ENCODE data around the gene CUX1. TPM values are rescaled to one million over a fixed set of nuclear protein-coding genes. Genes with fewer than 3 reads are reported as not detected.

Gene CUX1
- total RNA-seq, 1 experiment from 2014 or later = 47.6 TPM

- Mint-ChIP-seq H3K36me3 (ENCODE audit: insufficient read depth, unreplicated experiment) (no peaks in the 10 kb centered on the region), H3K27me3 (ENCODE audit: insufficient read depth, unreplicated experiment) (no peaks in the 10 kb centered on the region), H3K9me3 (ENCODE audit: unreplicated experiment) (no peaks in the 10 kb centered on the region), H3K4me3 (ENCODE audit: unreplicated experiment) (no peak overlapping the region), H3K27ac (ENCODE audit: low read depth, unreplicated experiment) (no peak overlapping the region), H3K4me1 (ENCODE audit: insufficient read depth, unreplicated experiment) (no peaks in the 10 kb centered on the region)
- TF ChIP-seq, protein P1, sequence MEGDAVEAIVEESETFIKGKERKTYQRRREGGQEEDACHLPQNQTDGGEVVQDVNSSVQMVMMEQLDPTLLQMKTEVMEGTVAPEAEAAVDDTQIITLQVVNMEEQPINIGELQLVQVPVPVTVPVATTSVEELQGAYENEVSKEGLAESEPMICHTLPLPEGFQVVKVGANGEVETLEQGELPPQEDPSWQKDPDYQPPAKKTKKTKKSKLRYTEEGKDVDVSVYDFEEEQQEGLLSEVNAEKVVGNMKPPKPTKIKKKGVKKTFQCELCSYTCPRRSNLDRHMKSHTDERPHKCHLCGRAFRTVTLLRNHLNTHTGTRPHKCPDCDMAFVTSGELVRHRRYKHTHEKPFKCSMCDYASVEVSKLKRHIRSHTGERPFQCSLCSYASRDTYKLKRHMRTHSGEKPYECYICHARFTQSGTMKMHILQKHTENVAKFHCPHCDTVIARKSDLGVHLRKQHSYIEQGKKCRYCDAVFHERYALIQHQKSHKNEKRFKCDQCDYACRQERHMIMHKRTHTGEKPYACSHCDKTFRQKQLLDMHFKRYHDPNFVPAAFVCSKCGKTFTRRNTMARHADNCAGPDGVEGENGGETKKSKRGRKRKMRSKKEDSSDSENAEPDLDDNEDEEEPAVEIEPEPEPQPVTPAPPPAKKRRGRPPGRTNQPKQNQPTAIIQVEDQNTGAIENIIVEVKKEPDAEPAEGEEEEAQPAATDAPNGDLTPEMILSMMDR (IDR thresholded peaks at IDR 0.05; ENCODE audit: unreplicated experiment) = no peak
- DNase-seq (ENCODE audit: unreplicated experiment) = no peak
- intact Hi-C loops (cut with micrococcal nuclease) = no loop called here
- POLR2A ChIA-PET = no interaction called here
- no TSS peak for BruUV-seq (replicated peaks)
- CTCF ChIA-PET = no interaction called here
Observed at GRCh38 chr7:101972627-101973026, 155.2 kb downstream of the CUX1 start.

GRCh38 chr7:101973130-101973529, 155.7 kb downstream of the CUX1 start:
- intact Hi-C loops (cut with micrococcal nuclease) = no loop called here
- ChIA-PET CTCF (no interaction called here), POLR2A (no interaction called here)
- no peak overlapping the region for H3K4me3 Mint-ChIP-seq (ENCODE audit: unreplicated experiment)
- H3K4me1 Mint-ChIP-seq (ENCODE audit: insufficient read depth, unreplicated experiment) = no peaks in the 10 kb centered on the region
- H3K27me3 Mint-ChIP-seq (ENCODE audit: insufficient read depth, unreplicated experiment) = no peaks in the 10 kb centered on the region
- TF ChIP-seq, protein P1 (IDR thresholded peaks at IDR 0.05; ENCODE audit: unreplicated experiment) = no peak
- H3K27ac Mint-ChIP-seq (ENCODE audit: low read depth, unreplicated experiment) = no peak overlapping the region
- H3K9me3 Mint-ChIP-seq (ENCODE audit: unreplicated experiment) = no peaks in the 10 kb centered on the region
- no TSS peak for BruUV-seq (replicated peaks)
- no peak for DNase-seq (ENCODE audit: unreplicated experiment)
- no peaks in the 10 kb centered on the region for H3K36me3 Mint-ChIP-seq (ENCODE audit: insufficient read depth, unreplicated experiment)

GRCh38 chr7:101974393-101974792, 157.0 kb downstream of the CUX1 start:
- intact Hi-C loops (cut with micrococcal nuclease) = no loop called here
- ChIA-PET POLR2A (no interaction called here), CTCF (no interaction called here)
- H3K4me3 Mint-ChIP-seq (ENCODE audit: unreplicated experiment) = no peak overlapping the region
- no peaks in the 10 kb centered on the region for H3K27me3 Mint-ChIP-seq (ENCODE audit: insufficient read depth, unreplicated experiment)
- H3K9me3 Mint-ChIP-seq (ENCODE audit: unreplicated experiment) = no peaks in the 10 kb centered on the region
- H3K36me3 Mint-ChIP-seq (ENCODE audit: insufficient read depth, unreplicated experiment) = no peaks in the 10 kb centered on the region
- no peak for DNase-seq (ENCODE audit: unreplicated experiment)
- H3K27ac Mint-ChIP-seq (ENCODE audit: low read depth, unreplicated experiment) = no peak overlapping the region
- BruUV-seq (replicated peaks) = no TSS peak
- TF ChIP-seq, protein P1 (IDR thresholded peaks at IDR 0.05; ENCODE audit: unreplicated experiment) = no peak
- H3K4me1 Mint-ChIP-seq (ENCODE audit: insufficient read depth, unreplicated experiment) = no peaks in the 10 kb centered on the region

GRCh38 chr7:101975046-101975445, 157.6 kb downstream of the CUX1 start:
- Mint-ChIP-seq H3K36me3 (ENCODE audit: insufficient read depth, unreplicated experiment) (no peaks in the 10 kb centered on the region), H3K4me3 (ENCODE audit: unreplicated experiment) (no peak overlapping the region), H3K9me3 (ENCODE audit: unreplicated experiment) (no peaks in the 10 kb centered on the region), H3K4me1 (ENCODE audit: insufficient read depth, unreplicated experiment) (no peaks in the 10 kb centered on the region), H3K27ac (ENCODE audit: low read depth, unreplicated experiment) (no peak overlapping the region), H3K27me3 (ENCODE audit: insufficient read depth, unreplicated experiment) (no peaks in the 10 kb centered on the region)
- ChIA-PET CTCF (interaction anchor here (0.9 kb wide), 1 partner anchor 33 kb away, joined by 3 read pairs; no protein-coding TSS in a partner anchor), POLR2A (no interaction called here)
- no TSS peak for BruUV-seq (replicated peaks)
- intact Hi-C loops (cut with micrococcal nuclease) = no loop called here
- TF ChIP-seq, protein P1 (IDR thresholded peaks at IDR 0.05; ENCODE audit: unreplicated experiment) = no peak
- no peak for DNase-seq (ENCODE audit: unreplicated experiment)
